Fibroblast of skin of left biceps (primary cell): ENCODE measurements around the gene SH2D1A.
"Not testable (repeated sequence)": the region's sequence is repeated elsewhere in the genome, so short reads cannot be mapped to it uniquely, and the experiment has no call there.

Source experiments
- DNase-seq, 2 experiments: peaks; one replicate each; pipeline ENCODE4 v3.0.0-alpha.2; 2013; ENCODE audit warnings: low read depth in 2 of 2

Gene SH2D1A

DNA sequence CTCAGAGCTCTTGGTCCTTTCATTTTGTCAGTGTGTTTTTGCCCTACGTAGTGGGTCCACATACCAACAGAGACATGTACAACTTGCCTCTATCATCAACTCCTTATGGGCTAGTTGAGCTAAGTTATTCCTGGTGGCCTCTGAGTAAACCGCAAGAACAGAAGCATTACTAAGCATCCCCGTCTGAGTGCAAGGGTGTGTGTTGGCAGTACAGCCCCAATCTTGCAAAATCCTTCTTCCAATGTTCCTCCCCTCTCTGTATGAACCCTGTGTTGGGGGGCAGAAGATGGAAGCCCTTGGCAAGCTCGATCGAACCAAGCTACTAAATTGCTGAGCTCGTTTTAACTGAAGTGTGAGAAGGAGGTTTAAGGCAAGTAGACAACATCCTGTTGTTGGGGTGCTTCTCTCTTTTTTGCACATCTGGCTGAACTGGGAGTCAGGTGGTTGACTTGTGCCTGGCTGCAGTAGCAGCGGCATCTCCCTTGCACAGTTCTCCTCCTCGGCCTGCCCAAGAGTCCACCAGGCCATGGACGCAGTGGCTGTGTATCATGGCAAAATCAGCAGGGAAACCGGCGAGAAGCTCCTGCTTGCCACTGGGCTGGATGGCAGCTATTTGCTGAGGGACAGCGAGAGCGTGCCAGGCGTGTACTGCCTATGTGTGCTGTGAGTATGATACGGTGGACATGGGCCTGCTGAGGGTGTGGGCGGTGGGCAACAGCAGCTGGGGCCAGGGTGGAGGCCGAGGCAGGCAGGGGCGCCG lies at the start of gene SH2D1A:
Gene SH2D1A, plus strand, starts transcription at position 447 of the 760 bp plus-strand sequence. Its CDS starts 80 bp downstream, at position 527.
- no peak for DNase-seq

DNA sequence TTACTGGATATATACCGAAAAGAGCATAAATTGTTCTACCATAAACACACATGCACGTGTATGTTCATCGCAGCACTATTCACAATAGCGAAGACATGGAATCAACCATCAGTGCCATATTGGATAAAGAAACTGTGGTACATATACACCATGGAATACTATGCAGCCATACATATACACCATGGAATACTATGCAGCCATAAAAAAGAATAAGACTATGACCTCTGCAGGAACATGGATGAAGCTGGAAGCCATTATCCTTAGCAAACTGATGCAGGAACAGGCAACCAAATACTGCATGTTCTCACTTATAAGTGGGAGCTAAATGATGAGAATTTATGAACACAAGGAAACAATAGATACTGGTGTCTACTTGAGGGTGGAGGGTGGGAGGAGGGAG lies 47.0 kb upstream of the SH2D1A start:
- DNase-seq: not testable (repeated sequence)

DNA sequence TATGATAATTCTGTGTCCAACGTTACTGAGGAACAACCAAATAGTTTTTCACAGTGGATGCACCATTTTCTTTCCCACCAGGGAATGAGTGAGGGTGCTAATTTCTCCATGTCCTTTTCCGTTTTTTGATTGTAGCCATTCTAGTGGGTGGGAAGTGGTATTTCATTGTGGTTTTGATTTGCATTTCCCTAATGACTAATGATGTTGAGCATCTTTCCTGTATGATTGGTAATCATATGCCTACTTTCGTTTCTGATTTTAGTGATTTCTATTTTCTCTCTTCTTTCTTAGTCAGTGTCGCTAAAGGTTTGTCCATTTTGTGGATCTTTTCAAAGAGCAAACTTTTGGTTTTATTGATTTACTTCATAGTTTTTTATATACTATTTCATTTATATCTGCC lies 46.0 kb upstream of the SH2D1A start:
- no peak for DNase-seq

DNA sequence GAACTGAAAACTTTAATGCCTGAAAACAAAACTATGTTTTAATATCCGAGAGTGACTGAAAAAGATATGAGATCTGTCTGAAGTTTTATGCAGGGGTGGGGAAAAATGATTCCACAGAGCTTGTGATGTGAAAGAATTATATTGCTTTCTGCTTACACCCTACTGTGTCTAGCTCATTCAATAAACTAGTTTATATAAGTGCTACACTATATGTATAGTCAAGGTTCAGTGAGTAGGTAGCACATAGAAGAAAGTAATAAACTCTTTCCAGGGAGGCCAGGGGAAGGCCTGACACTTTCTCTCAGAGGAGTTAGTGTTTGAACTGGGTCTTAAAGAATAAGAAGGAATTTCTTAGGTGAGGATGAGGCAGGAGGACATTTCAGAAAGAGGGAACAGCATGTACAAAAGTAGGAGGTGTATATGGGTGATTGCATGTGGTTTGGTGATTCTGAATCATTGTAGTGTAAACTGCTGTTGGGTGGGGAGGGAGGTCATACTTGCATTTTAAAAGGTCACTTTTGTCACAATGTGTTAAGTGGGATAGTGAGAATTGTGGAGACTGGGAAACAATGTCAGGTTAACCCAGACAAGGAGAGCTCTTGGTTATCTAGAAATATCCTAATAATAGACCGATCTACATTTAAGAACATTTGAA lies 39.0 kb upstream of the SH2D1A start:
- no peak for DNase-seq

DNA sequence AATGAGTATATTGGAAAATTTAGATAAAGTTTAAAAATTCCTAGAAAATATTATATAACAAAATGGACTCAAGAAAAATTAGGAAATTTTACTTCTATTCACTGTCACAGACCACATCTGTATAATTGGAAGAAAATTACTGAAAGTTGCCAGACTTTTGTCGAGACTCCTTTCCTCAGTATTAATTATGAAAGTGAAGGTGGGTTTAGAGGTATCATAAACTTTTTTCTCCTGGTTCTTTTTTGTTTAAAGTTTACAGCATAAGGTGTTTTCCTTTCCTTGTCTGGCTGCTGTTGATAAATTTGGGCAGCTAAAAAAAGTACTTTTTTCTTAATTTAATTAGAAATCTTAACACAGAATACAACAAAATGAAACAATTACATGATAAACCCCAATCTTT lies 20.6 kb upstream of the SH2D1A start:
- DNase-seq: no peak

DNA sequence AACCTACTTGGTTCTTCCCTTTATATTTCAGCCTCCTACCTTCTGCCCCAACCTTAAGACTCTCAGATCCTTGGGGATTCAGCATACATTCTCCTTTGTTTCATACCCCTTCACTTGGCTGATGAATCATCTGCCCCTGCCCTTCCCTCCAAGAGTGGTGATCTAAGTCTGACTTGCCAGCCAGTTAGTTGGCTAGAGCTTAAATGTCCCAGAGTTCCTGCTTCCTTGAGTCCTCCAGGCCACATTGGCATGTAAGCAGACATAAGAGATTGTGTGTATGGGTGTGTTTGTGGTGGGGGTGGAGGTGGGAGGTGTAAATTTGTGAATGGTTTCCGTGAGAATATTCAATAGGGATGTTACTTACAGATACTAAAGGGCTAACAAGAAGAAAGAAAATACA lies 17.6 kb upstream of the SH2D1A start:
- no peak for DNase-seq

DNA sequence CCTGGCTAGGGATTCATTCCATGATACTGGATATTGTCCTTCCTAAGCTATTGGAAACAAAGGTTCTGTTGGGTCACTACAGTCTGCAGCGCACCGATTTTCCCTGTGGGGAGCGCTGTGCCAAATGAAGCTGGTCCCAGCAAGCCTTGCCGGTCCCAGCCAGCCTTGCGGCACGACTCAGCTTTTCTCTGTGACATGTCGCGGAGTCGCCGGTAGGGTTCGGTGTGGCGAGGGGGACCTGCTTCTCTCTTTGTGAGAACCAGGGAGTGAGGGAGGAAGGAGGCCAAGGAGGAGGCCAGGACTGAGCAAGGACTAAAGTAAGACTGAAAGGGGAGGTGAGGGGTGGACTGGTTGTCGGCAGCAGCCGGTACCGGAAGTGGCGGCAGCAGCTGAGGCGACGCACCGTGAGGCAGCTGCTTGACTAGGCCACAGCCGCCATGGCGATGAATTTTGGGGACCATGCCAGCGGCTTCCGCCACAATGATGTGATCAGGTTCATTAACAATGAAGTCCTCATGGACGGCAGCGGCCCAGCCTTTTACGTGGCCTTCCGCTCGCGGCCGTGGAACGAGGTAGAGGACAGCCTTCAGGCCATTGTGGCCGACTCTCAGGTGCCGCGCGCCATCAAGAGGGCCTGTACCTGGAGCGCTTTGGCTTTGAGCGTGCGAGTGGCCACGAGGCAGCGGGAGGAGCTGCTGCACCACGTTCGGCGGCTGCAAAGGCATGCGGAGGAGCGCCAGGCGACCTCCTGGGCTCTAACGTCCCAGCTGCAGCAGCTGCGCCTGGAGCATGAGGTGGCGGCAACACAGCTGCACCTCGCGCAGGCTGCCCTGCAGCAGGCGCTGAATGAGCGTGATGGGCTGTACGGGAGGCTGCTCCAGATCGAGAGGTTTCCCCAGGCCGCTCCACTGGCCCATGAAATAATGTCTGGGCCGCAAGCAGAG lies 13.6 kb upstream of the SH2D1A start, which contains the start of gene TEX13D:
Gene TEX13D, plus strand, starts transcription at position 180 of the 944 bp plus-strand sequence. Its CDS starts 258 bp downstream, at position 438.
- DNase-seq: no peak

DNA sequence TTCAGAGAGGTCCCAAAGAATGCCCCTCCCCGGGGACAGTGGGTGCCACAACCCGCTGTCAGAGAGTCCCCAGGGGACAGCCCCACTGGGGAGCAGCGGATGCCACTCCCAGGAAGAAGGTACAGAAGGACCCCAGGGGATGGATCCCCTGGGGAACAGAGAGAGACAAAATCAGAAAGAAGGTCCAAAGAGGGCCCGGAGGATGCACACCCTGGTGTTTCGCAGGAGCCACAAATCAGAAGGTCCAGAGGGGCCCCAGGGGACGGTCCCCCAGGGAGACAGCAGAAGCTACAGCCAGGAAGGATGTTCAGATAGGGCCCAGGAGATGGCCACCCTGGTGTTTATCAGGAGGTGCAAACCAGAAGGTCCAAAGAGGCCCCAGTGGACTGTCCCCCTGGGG lies 12.5 kb upstream of the SH2D1A start:
- DNase-seq: no peak

DNA sequence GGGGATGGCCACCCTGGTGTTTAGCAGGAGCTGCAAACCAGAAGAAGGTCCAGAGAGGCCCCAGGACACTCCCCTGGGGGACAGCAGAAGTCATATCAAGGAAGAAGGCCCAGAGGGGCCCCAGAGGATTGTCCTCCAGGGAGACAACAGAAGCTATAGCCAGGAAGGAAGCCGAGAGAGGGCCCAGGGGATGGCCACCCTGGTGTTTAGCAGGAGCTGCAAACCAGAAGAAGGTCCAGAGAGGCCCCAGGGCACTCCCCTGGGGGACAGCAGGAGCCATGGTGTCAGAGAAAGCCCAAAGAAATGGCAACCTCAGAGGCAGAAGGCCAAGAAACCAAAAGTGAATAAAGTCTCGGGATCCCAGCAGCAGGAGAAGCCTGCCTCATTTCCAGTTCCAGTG lies 11.8 kb upstream of the SH2D1A start:
- not testable (repeated sequence) for DNase-seq

DNA sequence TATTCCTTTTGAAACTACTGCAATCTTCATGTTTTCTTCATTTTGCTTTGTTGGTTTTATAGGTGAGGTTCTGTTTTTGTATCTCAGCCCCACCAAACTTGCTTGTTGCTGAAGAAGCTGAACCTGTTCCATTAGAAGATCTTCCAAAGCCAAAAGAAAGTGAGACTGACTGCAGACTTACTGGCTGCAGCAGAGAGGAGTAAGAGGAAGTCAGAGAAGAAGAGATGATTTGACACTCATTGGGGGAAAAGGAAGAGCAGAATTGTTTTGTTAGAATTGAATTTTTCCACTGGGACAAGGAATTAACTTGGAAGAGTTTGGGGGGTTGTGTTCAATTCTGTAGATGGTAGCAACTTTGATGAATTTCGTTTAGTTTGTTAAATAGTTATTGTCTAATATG lies 10.8 kb upstream of the SH2D1A start:
- no peak for DNase-seq

DNA sequence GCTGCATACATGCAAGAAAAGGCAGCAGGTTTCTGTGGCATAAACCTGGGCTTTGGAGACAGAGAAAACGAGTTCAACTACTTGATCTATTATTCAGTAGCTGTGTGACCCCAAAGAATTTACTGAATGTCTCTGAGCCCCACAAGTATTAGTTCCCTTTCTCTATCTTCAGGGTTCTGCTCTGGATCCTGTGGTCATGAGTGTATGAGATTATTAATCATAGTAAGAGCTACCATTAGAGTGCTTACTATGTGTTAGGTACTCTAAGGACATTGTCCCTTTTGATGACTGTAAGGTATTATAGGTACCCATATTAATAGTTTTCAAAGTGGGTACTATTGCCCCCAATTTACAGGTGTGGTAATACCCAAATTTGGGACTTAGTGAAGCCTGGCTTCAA lies 8.4 kb upstream of the SH2D1A start:
- DNase-seq: no peak

DNA sequence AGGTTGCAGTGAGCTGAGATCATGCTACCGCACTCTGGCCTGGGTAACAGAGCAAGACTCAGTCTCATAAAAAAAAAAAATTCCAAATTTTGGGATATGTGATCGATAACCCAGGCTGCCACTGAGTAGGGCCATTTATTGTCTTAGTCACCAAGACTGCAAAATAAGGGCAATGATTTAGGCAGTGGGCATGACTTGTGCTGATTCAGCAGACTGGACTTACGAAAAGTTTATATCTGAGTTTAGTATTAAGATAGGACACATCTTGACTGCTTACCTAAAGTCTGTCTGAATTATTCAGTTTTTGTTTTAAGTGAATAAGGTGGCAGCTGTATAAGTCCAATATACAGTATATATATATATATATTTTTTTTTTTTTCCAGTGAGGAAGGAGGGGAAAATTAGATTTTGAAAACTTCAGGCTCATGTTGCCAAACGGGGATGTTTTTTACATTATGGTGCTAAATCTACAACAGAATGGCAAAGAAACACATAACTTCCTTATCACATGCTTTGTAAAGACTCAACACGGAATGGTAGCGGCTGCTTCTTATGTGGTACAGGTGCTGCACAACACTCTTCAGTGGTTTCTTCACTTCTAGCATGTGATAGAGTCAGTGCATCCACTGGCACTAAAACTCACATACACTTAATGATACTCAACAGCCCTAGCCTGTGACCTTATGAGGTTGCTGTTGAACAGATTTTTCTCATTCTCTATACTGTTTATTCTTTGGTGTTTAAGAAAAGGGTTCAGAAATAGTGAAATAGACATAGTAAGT lies 7.4 kb upstream of the SH2D1A start:
- DNase-seq: no peak

DNA sequence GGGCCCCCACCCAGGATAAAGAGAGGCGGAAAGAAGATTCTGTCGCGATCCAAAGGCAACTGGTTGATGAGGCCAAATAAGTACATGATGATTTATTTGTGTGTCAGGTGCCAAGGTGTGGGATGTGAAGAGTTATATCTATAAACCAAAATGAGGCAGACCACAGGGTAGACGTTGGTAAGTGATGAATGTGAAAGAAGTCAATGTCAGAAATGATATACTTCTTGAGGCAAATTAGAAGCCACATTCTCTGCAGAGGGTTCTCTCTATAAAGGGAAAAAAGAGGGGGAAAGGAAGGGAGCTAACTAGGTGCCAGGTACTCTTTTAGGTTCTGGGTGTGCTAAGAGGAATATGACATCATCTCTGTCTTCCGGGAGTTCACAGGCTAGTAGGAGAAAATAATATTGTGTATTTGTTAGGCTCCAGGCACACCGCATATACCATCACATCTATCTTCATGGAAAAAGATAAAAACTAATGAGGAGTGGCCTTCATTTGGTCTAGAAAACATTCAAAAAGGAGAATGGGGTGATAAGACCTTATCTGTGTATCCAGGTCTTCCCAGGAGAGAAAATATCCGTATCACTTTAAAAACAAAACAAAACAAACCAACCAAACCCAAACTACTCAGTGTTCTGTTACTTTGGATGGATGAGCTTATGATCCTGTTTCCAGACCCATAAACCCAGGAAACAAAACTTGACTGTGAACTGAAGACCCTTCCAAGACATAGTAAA lies 4.8 kb upstream of the SH2D1A start:
- no peak for DNase-seq

DNA sequence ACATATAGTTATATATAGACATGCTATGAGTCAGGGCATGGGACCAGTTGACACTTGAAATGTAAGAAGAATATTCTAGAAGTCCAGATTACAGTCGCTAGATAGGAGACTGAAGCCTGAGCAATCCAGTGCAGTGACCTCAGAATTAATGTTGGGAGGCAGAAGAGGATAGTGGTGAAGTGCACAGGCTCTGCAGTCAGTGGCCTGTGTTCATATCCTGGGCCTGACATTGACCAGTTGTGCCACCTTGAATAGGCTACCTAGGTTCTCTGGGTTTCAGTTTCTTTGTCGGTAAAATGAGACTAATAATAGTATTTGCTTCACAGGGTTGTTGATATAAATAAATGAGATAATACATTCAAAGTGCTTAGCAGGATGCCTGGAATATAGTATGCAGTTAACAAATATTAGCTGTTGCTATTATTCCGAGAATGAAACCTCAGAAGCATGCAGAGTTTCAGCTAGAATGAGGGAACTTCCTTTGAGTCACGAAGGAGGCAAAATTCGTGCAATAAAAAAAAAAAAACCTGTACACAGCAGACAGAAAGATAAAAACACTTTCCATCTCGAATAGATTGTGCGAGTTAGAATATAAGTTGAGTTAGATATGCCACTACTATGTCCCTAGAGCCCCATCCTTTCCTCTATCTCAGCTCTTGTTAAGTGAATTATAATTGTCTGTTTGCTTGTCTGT lies 4.0 kb upstream of the SH2D1A start:
- no peak for DNase-seq

DNA sequence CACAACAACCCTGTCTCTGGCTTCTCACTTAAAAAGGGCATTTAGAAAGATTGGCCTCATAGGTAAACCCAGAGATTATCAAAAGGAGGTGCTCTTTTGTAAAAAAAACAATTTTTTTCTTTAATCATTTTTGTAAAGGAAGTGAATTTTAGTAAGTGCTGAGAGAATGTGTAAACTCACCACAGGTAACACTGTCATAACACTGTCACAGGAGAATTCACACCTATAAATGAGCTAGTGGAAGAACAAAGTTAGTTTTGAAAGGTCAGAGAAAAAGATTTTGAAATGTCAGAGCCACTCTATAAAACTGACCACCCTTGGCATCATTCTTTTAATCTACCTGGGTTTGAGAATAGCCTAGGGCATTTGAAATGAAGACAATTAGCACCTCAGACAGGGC lies 3.3 kb upstream of the SH2D1A start:
- no peak for DNase-seq

DNA sequence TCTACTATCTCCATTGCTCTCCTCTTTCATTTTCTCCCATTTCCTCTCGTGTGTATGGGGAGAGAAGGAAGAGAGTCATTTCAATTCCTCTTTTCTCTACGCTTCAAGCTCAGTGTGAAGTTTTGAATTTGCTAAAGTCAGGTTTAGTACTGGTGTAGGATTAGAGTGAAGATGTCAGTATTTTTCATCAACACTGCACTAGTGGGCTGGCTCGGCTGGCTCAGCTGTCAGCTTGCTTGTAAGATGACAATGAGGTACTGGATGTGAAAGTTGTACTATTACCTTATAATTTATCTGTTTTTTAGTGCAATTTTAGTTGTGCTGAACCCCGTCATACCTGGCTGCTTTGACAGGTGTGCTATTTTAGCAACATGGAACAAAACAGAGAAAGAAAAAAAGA lies 2.1 kb upstream of the SH2D1A start:
- DNase-seq: no peak

DNA sequence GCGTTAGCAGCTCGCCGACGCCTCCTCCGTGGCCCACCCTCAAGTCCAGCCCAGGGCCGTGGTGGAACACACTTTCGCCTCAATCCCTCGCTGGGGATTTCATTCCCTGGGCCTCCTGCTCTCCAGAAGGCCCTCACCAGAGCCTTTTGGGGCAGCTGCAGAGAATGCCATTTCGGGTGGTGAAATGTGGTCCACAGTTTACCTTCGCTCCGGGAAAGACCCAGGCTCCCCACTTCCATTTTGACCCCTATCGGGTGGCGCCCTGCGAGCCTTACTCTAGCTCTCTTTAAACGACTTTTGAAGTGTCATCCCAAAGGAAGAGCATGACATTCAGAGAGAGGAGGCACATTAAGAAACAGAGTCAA lies 496 bp downstream of the SH2D1A start:
- no peak for DNase-seq

DNA sequence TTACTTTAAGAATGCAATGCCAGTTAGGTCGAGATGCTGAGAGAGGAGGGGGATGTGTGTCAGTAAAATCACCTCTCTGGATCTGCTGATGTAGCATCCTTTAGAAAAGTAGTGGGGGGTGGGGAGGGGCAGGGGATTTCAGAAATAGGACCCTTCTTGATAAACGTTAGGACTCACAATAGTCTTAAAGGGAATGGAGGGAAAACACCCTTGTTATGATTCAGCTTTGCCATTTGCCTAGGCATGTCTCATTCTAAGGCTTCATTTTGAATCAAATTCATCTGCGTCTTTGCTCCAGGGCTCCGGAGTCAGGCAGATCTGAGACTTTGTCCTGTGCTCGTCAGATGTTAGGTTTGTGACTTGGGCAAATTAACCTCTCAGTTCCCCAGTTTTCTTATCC lies 879 bp downstream of the SH2D1A start:
- no peak for DNase-seq

DNA sequence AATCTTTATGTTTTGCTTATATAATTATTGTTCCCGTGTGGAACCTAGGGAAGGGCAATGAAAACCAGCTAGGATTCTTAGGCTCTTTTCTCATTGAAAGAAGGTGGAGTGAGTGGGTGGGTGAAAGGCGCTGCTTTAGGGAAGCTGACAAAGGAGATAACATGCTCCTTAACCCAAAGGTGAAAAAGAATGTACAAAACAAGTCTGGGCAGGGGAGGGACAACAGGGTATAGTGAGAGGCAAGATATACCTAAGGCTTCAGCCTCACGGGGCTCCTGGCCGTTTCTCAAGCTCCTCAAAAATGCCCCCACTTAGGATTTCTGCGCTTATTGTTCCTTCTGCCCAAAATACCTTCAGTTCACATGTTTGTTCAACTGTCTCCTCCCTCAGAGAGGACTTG lies 1.8 kb downstream of the SH2D1A start:
- no peak for DNase-seq

DNA sequence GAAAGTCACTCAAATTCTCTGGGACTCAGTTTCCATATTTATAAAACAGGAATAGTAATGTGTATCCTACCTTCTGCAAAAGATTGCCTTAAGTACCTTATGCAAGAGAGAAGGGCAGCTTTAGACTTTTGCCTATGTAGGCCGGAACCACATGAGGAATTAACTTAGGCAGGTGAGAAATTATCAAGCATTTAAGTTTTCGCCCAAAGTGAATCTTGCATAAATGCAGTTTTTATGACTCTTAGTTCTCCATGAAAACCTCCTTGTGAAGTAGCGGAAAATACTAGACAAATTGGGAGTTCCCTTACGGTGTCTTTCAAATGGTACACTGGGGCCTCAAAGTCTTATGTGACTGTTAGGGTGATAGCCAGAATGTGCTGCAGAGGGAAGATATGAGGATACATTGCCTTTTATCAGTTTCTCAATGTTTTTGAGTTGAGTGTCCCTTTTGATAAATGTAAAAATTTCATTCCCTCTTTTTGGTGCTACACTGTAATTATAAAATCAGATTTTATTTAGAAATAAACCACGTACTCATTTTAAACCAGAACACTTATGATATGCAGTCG lies 2.6 kb downstream of the SH2D1A start:
- DNase-seq: no peak
